Liver (tissue), 9 donors: Measurements from ENCODE around the gene CDC42BPA. TPM values are rescaled to one million over a fixed set of nuclear protein-coding genes. Genes with fewer than 3 reads are reported as not detected.

Source experiments
- DNase-seq: peaks from one replicate; pipeline ENCODE4 v3.0.0-alpha.2; 2017; ENCODE audit warnings: low spot score
- H3K27ac ChIP-seq, 2 donors: one replicate each; pipeline ENCODE4 v1.7.0; 2013; ENCODE audit warnings: inconsistent platforms in 2 of 2, low read length in 2 of 2, control low read depth in 1 of 2, low read depth in 1 of 2, mild to moderate bottlenecking in 1 of 2
- H3K27me3 ChIP-seq, 4 donors: one replicate each; pipeline versions ENCODE4 v1.6.1 to v1.7.0; 2013; ENCODE audit warnings: low read length in 3 of 4, inconsistent platforms in 1 of 4, mild to moderate bottlenecking in 1 of 4, moderate library complexity in 1 of 4; ENCODE audit not compliant: control insufficient read depth in 4 of 4, insufficient read depth in 4 of 4
- H3K36me3 ChIP-seq, 4 donors: one replicate each; pipeline versions ENCODE4 v1.6.1 to v1.7.0; 2013; ENCODE audit warnings: low read length in 3 of 4, mild to moderate bottlenecking in 3 of 4, low read depth in 1 of 4, moderate library complexity in 1 of 4; ENCODE audit not compliant: control insufficient read depth in 4 of 4, insufficient read depth in 3 of 4
- H3K4me1 ChIP-seq, 4 donors: one replicate each; pipeline versions ENCODE4 v1.6.1 to v1.7.0; 2013; ENCODE audit warnings: low read length in 3 of 4, mild to moderate bottlenecking in 3 of 4, moderate library complexity in 1 of 4; ENCODE audit not compliant: control insufficient read depth in 4 of 4, insufficient read depth in 4 of 4
- H3K4me3 ChIP-seq, 3 donors: one replicate each; pipeline versions ENCODE4 v1.6.1 to v1.7.0; 2013; ENCODE audit warnings: low read length in 3 of 3, control low read depth in 1 of 3, low read depth in 1 of 3, mild to moderate bottlenecking in 1 of 3
- H3K9ac ChIP-seq, 2 donors: one replicate each; pipeline ENCODE4 v1.7.0; 2013; ENCODE audit warnings: low read length in 2 of 2, mild to moderate bottlenecking in 2 of 2, moderate library complexity in 2 of 2, control low read depth in 1 of 2, low read depth in 1 of 2
- H3K9me3 ChIP-seq, 4 donors: one replicate each; pipeline versions ENCODE4 v1.6.1 to v1.7.0; 2013; ENCODE audit warnings: low read length in 3 of 4; ENCODE audit not compliant: control insufficient read depth in 4 of 4
- EGR1 ChIP-seq, 2 donors: IDR thresholded peaks; 2 replicates each; pipeline ENCODE4 v1.6.1; 2016 to 2018; ENCODE audit warnings: antibody characterized with exemption in 2 of 2, low read depth in 2 of 2
- FOXA1 ChIP-seq: IDR thresholded peaks from 2 replicates; pipeline ENCODE4 v1.6.1; 2016; ENCODE audit warnings: antibody characterized with exemption
- FOXA2 ChIP-seq: IDR thresholded peaks from 2 replicates; pipeline ENCODE4 v1.6.1; 2016; ENCODE audit warnings: antibody characterized with exemption
- GABPA ChIP-seq, 2 donors: IDR thresholded peaks in 1 of 2; conservative IDR thresholded peaks in 1 of 2; 2 replicates each; pipeline ENCODE4 v1.6.1; 2016; ENCODE audit warnings: antibody characterized with exemption in 2 of 2, mild to moderate bottlenecking in 1 of 2, moderate library complexity in 1 of 2
- HNF4A ChIP-seq, 2 donors: conservative IDR thresholded peaks; 2 replicates each; pipeline ENCODE4 v1.6.1; 2016; ENCODE audit warnings: antibody characterized with exemption in 2 of 2, mild to moderate bottlenecking in 2 of 2
- HNF4G ChIP-seq: IDR thresholded peaks from 2 replicates; pipeline ENCODE4 v1.6.1; 2016; ENCODE audit warnings: antibody characterized with exemption
- NR2F2 ChIP-seq: IDR thresholded peaks from 2 replicates; pipeline ENCODE4 v1.6.1; 2016; ENCODE audit warnings: antibody characterized with exemption
- RAD21 ChIP-seq, 2 donors: IDR thresholded peaks; 2 replicates each; pipeline ENCODE4 v1.6.1; 2016; ENCODE audit warnings: antibody characterized with exemption in 2 of 2, mild to moderate bottlenecking in 2 of 2
- RXRA ChIP-seq, 2 donors: IDR thresholded peaks; 2 replicates each; pipeline ENCODE4 v1.6.1; 2017 to 2018; ENCODE audit warnings: antibody characterized with exemption in 2 of 2, mild to moderate bottlenecking in 1 of 2
- SP1 ChIP-seq: IDR thresholded peaks from 2 replicates; pipeline ENCODE4 v1.6.1; 2018; ENCODE audit warnings: antibody characterized with exemption, mild to moderate bottlenecking
- TAF1 ChIP-seq: conservative IDR thresholded peaks from 2 replicates; pipeline ENCODE4 v1.6.1; 2016; ENCODE audit warnings: antibody characterized with exemption, mild to moderate bottlenecking
- YY1 ChIP-seq: IDR thresholded peaks from 2 replicates; pipeline ENCODE4 v1.6.1; 2016; ENCODE audit warnings: antibody characterized with exemption, mild to moderate bottlenecking
- WGBS: extraction: QIAGEN DNeasy Blood & Tissue Kit; methylation state at CpG from one replicate; pipeline ENCODE4 v1.1.7; 2013; 5-methylcytosine and 5-hydroxymethylcytosine counted together
- polyA plus RNA-seq, 2 donors: library from polyadenylated mRNA; stranded (reverse) in 1 of 2; unstranded in 1 of 2; fragments of 200-250 nt in 1 of 2; fragments of >200 nt in 1 of 2; fragmentation: Nextera tagmentation in 1 of 2; extraction: Ambion mirVana in 1 of 2; gene quantifications; one replicate each; pipeline versions ENCODE4 v1.2.1 to v1.2.3, GENCODE V29; 2013 to 2015
- total RNA-seq, 2 donors: library from RNA; depleted of rRNA; stranded (reverse); fragments of >200 nt; gene quantifications; one replicate each; pipeline ENCODE4 v1.2.3, GENCODE V29; 2014
- TF ChIP-seq, protein P1 (sequence below): IDR thresholded peaks from 2 replicates; pipeline ENCODE4 v1.6.1; 2016; ENCODE audit warnings: antibody characterized with exemption
- TF ChIP-seq, protein P2 (sequence below): fragments of 150-350 bp; IDR thresholded peaks from 2 replicates; pipeline ENCODE4 v1.5.1; 2017; ENCODE audit warnings: improper control_type of control experiment, low read depth, low read length; ENCODE audit not compliant: missing input control
- TF ChIP-seq, protein P3 (sequence below): IDR thresholded peaks from 2 replicates; pipeline ENCODE4 v1.6.1; 2016; ENCODE audit warnings: antibody characterized with exemption
- TF ChIP-seq, protein P4 (sequence below): IDR thresholded peaks from 2 replicates; pipeline ENCODE4 v1.6.1; 2016; ENCODE audit warnings: antibody characterized with exemption, mild to moderate bottlenecking
- TF ChIP-seq, protein P5 (sequence below): IDR thresholded peaks from 2 replicates; pipeline ENCODE4 v1.6.1; 2016; ENCODE audit warnings: antibody characterized with exemption
- donor health status: healthy.
- donor health status: healthy.
- donor health status: healthy.
- donor health status: healthy.
- donor health status: healthy.

Gene CDC42BPA
- total and polyA plus RNA-seq, 4 donors, result 5.8 to 39.9 (median 24.3) TPM

DNA sequence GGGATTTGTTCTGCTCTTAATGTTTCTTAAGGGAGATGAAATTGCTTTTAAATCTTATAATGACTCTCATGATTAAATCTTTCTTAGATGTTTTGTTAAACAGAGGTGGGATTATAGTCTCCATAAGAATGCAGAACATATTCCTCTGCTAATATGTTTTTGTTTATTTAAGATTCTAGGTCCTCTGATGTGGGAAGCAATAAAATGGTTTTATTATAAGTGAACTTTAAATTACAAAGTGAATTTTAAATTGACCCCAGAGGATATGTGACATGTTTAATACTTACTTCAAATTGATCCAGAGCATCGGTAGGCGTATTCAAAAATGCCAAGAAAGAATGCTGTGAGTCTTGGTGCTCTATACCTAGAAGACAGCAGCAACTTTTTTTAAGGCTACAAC is 248.8 kb downstream of the CDC42BPA start (continued):
- TF ChIP-seq FOXA1 (no peak), YY1 (no peak)

DNA sequence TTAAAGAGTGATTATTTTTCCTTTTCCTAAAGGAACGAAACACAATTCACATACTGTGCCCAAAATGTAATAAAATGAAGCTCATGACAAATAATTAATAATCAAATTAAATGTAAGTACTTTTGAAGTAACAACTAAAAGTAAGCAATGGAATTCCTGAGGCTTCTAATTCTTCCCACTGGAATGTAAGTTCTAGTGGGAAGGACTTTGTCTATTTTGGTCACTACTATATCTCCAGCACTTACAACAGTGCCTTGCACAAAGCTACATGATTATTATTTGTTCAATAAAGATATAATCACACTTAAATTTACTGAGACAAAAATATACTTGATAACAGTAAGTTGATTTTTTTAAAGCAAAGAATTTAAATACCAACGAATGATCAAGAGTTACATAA is 249.4 kb downstream of the CDC42BPA start:
- TF ChIP-seq TAF1 (no peak), FOXA2 (no peak), EGR1 (IDR thresholded peaks at IDR 0.05; ENCODE audit: low read depth in 2 of 2) (no peak), HNF4G (no peak), NR2F2 (no peak), SP1 (no peak), YY1 (no peak), RXRA (IDR thresholded peaks at IDR 0.05) (no peak)
- TF ChIP-seq, protein P1, sequence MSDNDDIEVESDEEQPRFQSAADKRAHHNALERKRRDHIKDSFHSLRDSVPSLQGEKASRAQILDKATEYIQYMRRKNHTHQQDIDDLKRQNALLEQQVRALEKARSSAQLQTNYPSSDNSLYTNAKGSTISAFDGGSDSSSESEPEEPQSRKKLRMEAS, result no peak
- TF ChIP-seq, protein P2, sequence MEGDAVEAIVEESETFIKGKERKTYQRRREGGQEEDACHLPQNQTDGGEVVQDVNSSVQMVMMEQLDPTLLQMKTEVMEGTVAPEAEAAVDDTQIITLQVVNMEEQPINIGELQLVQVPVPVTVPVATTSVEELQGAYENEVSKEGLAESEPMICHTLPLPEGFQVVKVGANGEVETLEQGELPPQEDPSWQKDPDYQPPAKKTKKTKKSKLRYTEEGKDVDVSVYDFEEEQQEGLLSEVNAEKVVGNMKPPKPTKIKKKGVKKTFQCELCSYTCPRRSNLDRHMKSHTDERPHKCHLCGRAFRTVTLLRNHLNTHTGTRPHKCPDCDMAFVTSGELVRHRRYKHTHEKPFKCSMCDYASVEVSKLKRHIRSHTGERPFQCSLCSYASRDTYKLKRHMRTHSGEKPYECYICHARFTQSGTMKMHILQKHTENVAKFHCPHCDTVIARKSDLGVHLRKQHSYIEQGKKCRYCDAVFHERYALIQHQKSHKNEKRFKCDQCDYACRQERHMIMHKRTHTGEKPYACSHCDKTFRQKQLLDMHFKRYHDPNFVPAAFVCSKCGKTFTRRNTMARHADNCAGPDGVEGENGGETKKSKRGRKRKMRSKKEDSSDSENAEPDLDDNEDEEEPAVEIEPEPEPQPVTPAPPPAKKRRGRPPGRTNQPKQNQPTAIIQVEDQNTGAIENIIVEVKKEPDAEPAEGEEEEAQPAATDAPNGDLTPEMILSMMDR, result no peak
- DNase-seq, result no peak
- 80% methylated on average over 2 of the region's 2 CpGs for WGBS
- Histone ChIP-seq H3K4me3 (no peak overlapping the region), H3K27me3 (no peaks in the 10 kb centered on the region), H3K9me3 (no peaks in the 10 kb centered on the region), H3K36me3 (peaks cover 0 to 16% (median 8%) of the 10 kb centered on the region in 4 donors), H3K27ac (no peak overlapping the region), H3K9ac (no peak overlapping the region), H3K4me1 (no peaks in the 10 kb centered on the region)

DNA sequence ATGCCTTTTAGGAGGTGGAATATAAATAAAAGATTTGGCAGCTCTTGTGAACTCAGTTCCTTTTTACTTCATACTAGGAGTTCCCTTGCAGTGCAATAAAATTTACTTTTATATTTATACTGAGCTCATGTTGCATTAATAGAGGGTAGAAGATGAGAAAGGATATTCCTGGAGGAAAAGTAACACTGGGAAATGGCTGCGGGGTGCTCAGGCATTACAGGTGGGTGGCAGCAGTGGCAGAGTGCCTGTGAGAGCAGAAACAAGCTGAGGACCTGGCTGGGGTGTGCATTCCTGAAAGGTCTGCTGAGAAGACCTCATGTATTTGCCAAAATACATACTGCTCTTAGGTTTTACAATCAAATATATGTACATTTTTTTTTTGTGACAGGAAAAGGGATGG is 251.3 kb downstream of the CDC42BPA start:
- Histone ChIP-seq H3K4me1 (no peaks in the 10 kb centered on the region), H3K27me3 (no peaks in the 10 kb centered on the region), H3K36me3 (peaks cover 0 to 10% (median 4%) of the 10 kb centered on the region in 4 donors), H3K9ac (no peak overlapping the region), H3K27ac (no peak overlapping the region), H3K4me3 (no peak overlapping the region), H3K9me3 (no peaks in the 10 kb centered on the region)
- no peak for DNase-seq
- 94% methylated on average over 1 of the region's 1 CpG for WGBS
- TF ChIP-seq NR2F2, result no peak
- TF ChIP-seq FOXA1, result no peak
- TF ChIP-seq SP1, result no peak
- no peak for TF ChIP-seq GABPA (IDR thresholded peaks at IDR 0.05 in 1 of 2, conservative IDR thresholded peaks at IDR 0.05 in 1 of 2)
- TF ChIP-seq, protein P3, sequence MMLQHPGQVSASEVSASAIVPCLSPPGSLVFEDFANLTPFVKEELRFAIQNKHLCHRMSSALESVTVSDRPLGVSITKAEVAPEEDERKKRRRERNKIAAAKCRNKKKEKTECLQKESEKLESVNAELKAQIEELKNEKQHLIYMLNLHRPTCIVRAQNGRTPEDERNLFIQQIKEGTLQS, result no peak
- TF ChIP-seq FOXA2, result no peak
- TF ChIP-seq HNF4A (conservative IDR thresholded peaks at IDR 0.05), result no peak
- TF ChIP-seq RAD21 (IDR thresholded peaks at IDR 0.05), result no peak
- no peak for TF ChIP-seq RXRA (IDR thresholded peaks at IDR 0.05)
- TF ChIP-seq, protein P2, result no peak
- TF ChIP-seq, protein P4, sequence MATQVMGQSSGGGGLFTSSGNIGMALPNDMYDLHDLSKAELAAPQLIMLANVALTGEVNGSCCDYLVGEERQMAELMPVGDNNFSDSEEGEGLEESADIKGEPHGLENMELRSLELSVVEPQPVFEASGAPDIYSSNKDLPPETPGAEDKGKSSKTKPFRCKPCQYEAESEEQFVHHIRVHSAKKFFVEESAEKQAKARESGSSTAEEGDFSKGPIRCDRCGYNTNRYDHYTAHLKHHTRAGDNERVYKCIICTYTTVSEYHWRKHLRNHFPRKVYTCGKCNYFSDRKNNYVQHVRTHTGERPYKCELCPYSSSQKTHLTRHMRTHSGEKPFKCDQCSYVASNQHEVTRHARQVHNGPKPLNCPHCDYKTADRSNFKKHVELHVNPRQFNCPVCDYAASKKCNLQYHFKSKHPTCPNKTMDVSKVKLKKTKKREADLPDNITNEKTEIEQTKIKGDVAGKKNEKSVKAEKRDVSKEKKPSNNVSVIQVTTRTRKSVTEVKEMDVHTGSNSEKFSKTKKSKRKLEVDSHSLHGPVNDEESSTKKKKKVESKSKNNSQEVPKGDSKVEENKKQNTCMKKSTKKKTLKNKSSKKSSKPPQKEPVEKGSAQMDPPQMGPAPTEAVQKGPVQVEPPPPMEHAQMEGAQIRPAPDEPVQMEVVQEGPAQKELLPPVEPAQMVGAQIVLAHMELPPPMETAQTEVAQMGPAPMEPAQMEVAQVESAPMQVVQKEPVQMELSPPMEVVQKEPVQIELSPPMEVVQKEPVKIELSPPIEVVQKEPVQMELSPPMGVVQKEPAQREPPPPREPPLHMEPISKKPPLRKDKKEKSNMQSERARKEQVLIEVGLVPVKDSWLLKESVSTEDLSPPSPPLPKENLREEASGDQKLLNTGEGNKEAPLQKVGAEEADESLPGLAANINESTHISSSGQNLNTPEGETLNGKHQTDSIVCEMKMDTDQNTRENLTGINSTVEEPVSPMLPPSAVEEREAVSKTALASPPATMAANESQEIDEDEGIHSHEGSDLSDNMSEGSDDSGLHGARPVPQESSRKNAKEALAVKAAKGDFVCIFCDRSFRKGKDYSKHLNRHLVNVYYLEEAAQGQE, result no peak
- TF ChIP-seq, protein P1, result no peak
- TF ChIP-seq, protein P5, sequence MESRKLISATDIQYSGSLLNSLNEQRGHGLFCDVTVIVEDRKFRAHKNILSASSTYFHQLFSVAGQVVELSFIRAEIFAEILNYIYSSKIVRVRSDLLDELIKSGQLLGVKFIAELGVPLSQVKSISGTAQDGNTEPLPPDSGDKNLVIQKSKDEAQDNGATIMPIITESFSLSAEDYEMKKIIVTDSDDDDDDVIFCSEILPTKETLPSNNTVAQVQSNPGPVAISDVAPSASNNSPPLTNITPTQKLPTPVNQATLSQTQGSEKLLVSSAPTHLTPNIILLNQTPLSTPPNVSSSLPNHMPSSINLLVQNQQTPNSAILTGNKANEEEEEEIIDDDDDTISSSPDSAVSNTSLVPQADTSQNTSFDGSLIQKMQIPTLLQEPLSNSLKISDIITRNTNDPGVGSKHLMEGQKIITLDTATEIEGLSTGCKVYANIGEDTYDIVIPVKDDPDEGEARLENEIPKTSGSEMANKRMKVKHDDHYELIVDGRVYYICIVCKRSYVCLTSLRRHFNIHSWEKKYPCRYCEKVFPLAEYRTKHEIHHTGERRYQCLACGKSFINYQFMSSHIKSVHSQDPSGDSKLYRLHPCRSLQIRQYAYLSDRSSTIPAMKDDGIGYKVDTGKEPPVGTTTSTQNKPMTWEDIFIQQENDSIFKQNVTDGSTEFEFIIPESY, result no peak
- TF ChIP-seq YY1, result no peak
- no peak for TF ChIP-seq HNF4G
